ENCODE measurements around the gene RPL5. TPM values are rescaled to one million over a fixed set of nuclear protein-coding genes. Genes with fewer than 3 reads are reported as not detected.

Gene RPL5
- total RNA-seq, 1 experiment from 2014 or later = 1,415 TPM

- H3K27me3 ChIP-seq (replicated peaks; ENCODE audit: insufficient read depth, low read depth, low read length, poor library complexity) = no peaks in the 10 kb centered on the region
- no TSS peak for BruUV-seq (replicated peaks)
Observed at GRCh38 chr1:92808381-92808780, 23.5 kb upstream of the RPL5 start.

GRCh38 chr1:92816732-92817131 lies 15.1 kb upstream of the RPL5 start:
- Histone ChIP-seq H3K9me3 (ENCODE audit: low read depth, low read length, poor library complexity, severe bottlenecking) (no peaks in the 10 kb centered on the region), H3K27me3 (replicated peaks; ENCODE audit: insufficient read depth, low read depth, low read length, poor library complexity) (no peaks in the 10 kb centered on the region), H3K27ac (ENCODE audit: low read depth, low read length, poor library complexity, severe bottlenecking) (no peak overlapping the region), H3K36me3 (ENCODE audit: insufficient read depth, low read length, poor library complexity, severe bottlenecking) (no peaks in the 10 kb centered on the region), H3K4me3 (ENCODE audit: low read depth, low read length, poor library complexity, severe bottlenecking) (no peak overlapping the region), H3K4me1 (ENCODE audit: insufficient read depth, low read length, poor library complexity, severe bottlenecking) (no peaks in the 10 kb centered on the region)
- ChIA-PET CTCF (interaction anchor here (0.6 to 0.8 kb wide), 2 partner anchors 177 to 204 kb away, joined by 3 to 4 read pairs; no protein-coding TSS in a partner anchor), POLR2A (ENCODE audit: low non-redundant PET) (no interaction called here)
- DNase-seq (ENCODE audit: low spot score) = no peak
- TF ChIP-seq CTCF (conservative IDR thresholded peaks at IDR 0.05; ENCODE audit: low read depth, low read length) (no peak), EZH2 (IDR thresholded peaks at IDR 0.05; ENCODE audit: borderline replicate concordance, low read depth, low read length, poor library complexity, severe bottlenecking) (no peak)
- intact Hi-C loops (cut with micrococcal nuclease; ENCODE audit: unreplicated experiment) = loop anchor here (5.0 to 10.0 kb wide), 2 partner anchors 64 to 822 kb away; no protein-coding TSS in a partner anchor
- no TSS peak for BruUV-seq (replicated peaks)

More at GRCh38 chr1:92808381-92808780, 23.5 kb upstream of the RPL5 start:
- H3K9me3 ChIP-seq (ENCODE audit: low read depth, low read length, poor library complexity, severe bottlenecking) = no peaks in the 10 kb centered on the region
- TF ChIP-seq EZH2 (IDR thresholded peaks at IDR 0.05; ENCODE audit: borderline replicate concordance, low read depth, low read length, poor library complexity, severe bottlenecking) (no peak), CTCF (conservative IDR thresholded peaks at IDR 0.05; ENCODE audit: low read depth, low read length) (no peak)
- ChIA-PET CTCF (no interaction called here), POLR2A (ENCODE audit: low non-redundant PET) (no interaction called here)
- no peak for DNase-seq (ENCODE audit: low spot score)
- H3K27ac ChIP-seq (ENCODE audit: low read depth, low read length, poor library complexity, severe bottlenecking) = no peak overlapping the region
- intact Hi-C loops (cut with micrococcal nuclease; ENCODE audit: unreplicated experiment) = no loop called here
- no peaks in the 10 kb centered on the region for H3K4me1 ChIP-seq (ENCODE audit: insufficient read depth, low read length, poor library complexity, severe bottlenecking)
- no peak overlapping the region for H3K4me3 ChIP-seq (ENCODE audit: low read depth, low read length, poor library complexity, severe bottlenecking)
- H3K36me3 ChIP-seq (ENCODE audit: insufficient read depth, low read length, poor library complexity, severe bottlenecking) = no peaks in the 10 kb centered on the region

GRCh38 chr1:92817137-92817697 lies 14.6 kb upstream of the RPL5 start:
- no peak overlapping the region for H3K4me3 ChIP-seq (ENCODE audit: low read depth, low read length, poor library complexity, severe bottlenecking)
- ChIA-PET POLR2A (ENCODE audit: low non-redundant PET) (no interaction called here), CTCF (interaction anchor here (0.6 to 0.8 kb wide), 2 partner anchors 178 to 204 kb away, joined by 3 to 4 read pairs; no protein-coding TSS in a partner anchor)
- no peak overlapping the region for H3K27ac ChIP-seq (ENCODE audit: low read depth, low read length, poor library complexity, severe bottlenecking)
- no peaks in the 10 kb centered on the region for H3K9me3 ChIP-seq (ENCODE audit: low read depth, low read length, poor library complexity, severe bottlenecking)
- intact Hi-C loops (cut with micrococcal nuclease; ENCODE audit: unreplicated experiment) = loop anchor here (5.0 to 10.0 kb wide), 2 partner anchors 65 to 822 kb away; no protein-coding TSS in a partner anchor
- no peak for TF ChIP-seq CTCF (conservative IDR thresholded peaks at IDR 0.05; ENCODE audit: low read depth, low read length)
- no peak for TF ChIP-seq EZH2 (IDR thresholded peaks at IDR 0.05; ENCODE audit: borderline replicate concordance, low read depth, low read length, poor library complexity, severe bottlenecking)
- no peaks in the 10 kb centered on the region for H3K27me3 ChIP-seq (replicated peaks; ENCODE audit: insufficient read depth, low read depth, low read length, poor library complexity)
- no peaks in the 10 kb centered on the region for H3K36me3 ChIP-seq (ENCODE audit: insufficient read depth, low read length, poor library complexity, severe bottlenecking)
- H3K4me1 ChIP-seq (ENCODE audit: insufficient read depth, low read length, poor library complexity, severe bottlenecking) = no peaks in the 10 kb centered on the region
- no peak for DNase-seq (ENCODE audit: low spot score)
- no TSS peak for BruUV-seq (replicated peaks)

All from A673 (cell line).